Transverse colon (tissue), 4 donors: ENCODE measurements around the gene XRCC2. TPM values are rescaled to one million over a fixed set of nuclear protein-coding genes. Genes with fewer than 3 reads are reported as not detected.

Experiments
- DNase-seq: peaks from one replicate; pipeline ENCODE4 v3.0.0-alpha.2; 2019
- H3K27ac ChIP-seq, 4 donors: fragments of 200-600 bp; sonication (generic); 2 replicates each; pipeline ENCODE4 v1.5.1; 2016 to 2018; ENCODE audit warnings: inconsistent platforms in 4 of 4
- H3K27me3 ChIP-seq: fragments of 200-600 bp; sonication (generic); 2 replicates; pipeline ENCODE4 v1.5.1; 2017; ENCODE audit warnings: inconsistent platforms
- H3K36me3 ChIP-seq, 4 donors: fragments of 200-600 bp; sonication (generic); 2 replicates each; pipeline ENCODE4 v1.5.1; 2017 to 2019; ENCODE audit warnings: inconsistent platforms in 4 of 4
- H3K4me1 ChIP-seq, 4 donors: fragments of 200-600 bp; sonication (generic); 2 replicates each; pipeline ENCODE4 v1.5.1; 2017 to 2020; ENCODE audit warnings: inconsistent platforms in 4 of 4
- H3K4me3 ChIP-seq, 4 donors: fragments of 200-600 bp; sonication (generic); 1 replicate in 1 of 4; 2 replicates in 3 of 4; pipeline versions ENCODE4 v1.5.1 to v1.6.1; 2017 to 2019; ENCODE audit warnings: inconsistent platforms in 4 of 4
- H3K9me3 ChIP-seq, 2 donors: fragments of 200-600 bp; sonication (generic); 2 replicates each; pipeline ENCODE4 v1.5.1; 2017 to 2019; ENCODE audit warnings: inconsistent platforms in 2 of 2
- EP300 ChIP-seq: sonication (generic); formaldehyde crosslinking; IDR thresholded peaks from one replicate; pipeline ENCODE4 v1.6.1; 2017; ENCODE audit warnings: antibody characterized with exemption, low read depth
- POLR2A ChIP-seq: fragments of 450-650 bp; IDR thresholded peaks from one replicate; pipeline ENCODE4 v1.6.1; 2016; ENCODE audit warnings: antibody characterized with exemption, mild to moderate bottlenecking, moderate library complexity
- POLR2AphosphoS5 ChIP-seq, 3 donors: sonication (generic); formaldehyde crosslinking; IDR thresholded peaks; one replicate each; pipeline ENCODE4 v1.6.1; 2016; ENCODE audit warnings: antibody characterized with exemption in 3 of 3
- WGBS, 2 donors: methylation state at CpG; one replicate each; pipeline ENCODE4 v1.1.5; 2018; ENCODE audit warnings: low coverage in 1 of 2; 5-methylcytosine and 5-hydroxymethylcytosine counted together
- in situ Hi-C, 4 donors: fragments of 200-750 bp; cut with MboI; loops; one replicate each; pipeline versions ENCODE4 v1.15.0 to v1.15.1; 2017; ENCODE audit warnings: low sequenced_read_pairs in 3 of 4, low pct_ligation_motif_present in 1 of 4, low pct_unique_long_range_greater_than_20kb in 1 of 4
- intact Hi-C: fragments of 100-400 bp; cut with DNase I; formaldehyde crosslinking; loops from one replicate; pipeline ENCODE4 v1.15.1; 2023; ENCODE audit warnings: low total_unique reads
- small RNA-seq, 4 donors: library from RNA; depleted of rRNA; stranded (forward); fragments of <200 nt; gene quantifications; one replicate each; pipeline ENCODE3, GENCODE V24; 2016
- total RNA-seq, 4 donors: library from RNA; depleted of rRNA; stranded (reverse); fragments of >200 nt; gene quantifications; one replicate each; pipeline ENCODE4 v1.1.0, GENCODE V29; 2016
- TF ChIP-seq, protein P1 (sequence below), 5 experiments: fragments of 200-600 bp in 3 of 5; fragments of 450-650 bp in 2 of 5; sonication (generic) in 3 of 5; IDR thresholded peaks; 1 replicate in 2 of 5; 2 replicates in 3 of 5; pipeline ENCODE4 v1.5.1; 2016 to 2017; ENCODE audit warnings: antibody characterized with exemption in 5 of 5, inconsistent platforms in 3 of 5, mild to moderate bottlenecking in 2 of 5, moderate library complexity in 1 of 5

XRCC2 gene
- total RNA-seq, 4 donors from 2014 or later = 0.55 to 14.5 (median 0.79) TPM; not detected in 1

DNA sequence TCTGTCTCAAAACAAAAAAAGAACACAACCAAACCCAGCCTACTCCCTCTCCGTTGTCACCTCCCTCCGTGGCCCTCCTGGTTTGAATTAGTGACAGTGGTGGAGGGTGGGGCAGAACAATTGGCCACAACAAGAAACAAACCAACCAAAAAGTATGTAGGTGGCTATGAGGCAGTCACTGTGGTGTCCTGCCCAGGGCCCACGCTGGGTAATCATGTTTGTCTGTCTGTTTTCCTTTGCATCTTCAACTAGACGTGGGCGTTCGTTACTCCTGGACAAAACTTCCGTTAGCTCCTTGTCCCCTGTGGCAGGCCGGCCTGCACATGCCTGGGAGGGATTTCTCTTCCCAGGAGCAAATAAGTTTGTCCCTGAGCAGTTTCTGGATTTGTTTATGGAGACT, 78.4 kb downstream of the XRCC2 start:
- no peak for DNase-seq
- no peak overlapping the region for H3K4me3 ChIP-seq
- no peaks in the 10 kb centered on the region for H3K4me1 ChIP-seq
- no peak for TF ChIP-seq POLR2A
- intact Hi-C loops (no loop called here), in situ Hi-C loops (no loop called here)
- H3K27ac ChIP-seq = no peak overlapping the region
- 71 to 93% methylated on average over 6 to 8 of the region's 8 CpGs for WGBS, 2 donors
- H3K9me3 ChIP-seq = no peaks in the 10 kb centered on the region
- H3K36me3 ChIP-seq = no peaks in the 10 kb centered on the region
- no peaks in the 10 kb centered on the region for H3K27me3 ChIP-seq

DNA sequence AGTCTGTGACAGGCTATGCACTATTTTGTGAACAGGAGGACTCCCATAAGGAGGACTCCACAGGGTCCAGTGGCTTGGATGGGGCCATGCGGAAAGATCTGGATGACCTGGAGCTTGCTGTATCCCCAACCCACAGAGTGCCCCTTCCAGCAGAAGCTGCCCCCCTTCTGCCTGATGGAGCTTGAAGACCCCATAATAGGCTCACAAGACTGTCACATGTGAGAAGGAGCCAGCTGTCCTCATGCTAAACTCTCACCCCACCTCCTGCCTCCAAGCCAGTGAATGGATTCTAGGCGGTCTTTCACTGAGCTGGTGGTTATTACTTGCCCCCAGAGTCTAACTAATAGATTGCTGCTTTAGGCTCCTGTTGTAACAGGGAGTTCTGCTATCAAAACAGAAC, 79.1 kb downstream of the XRCC2 start:
- TF ChIP-seq, protein P1, sequence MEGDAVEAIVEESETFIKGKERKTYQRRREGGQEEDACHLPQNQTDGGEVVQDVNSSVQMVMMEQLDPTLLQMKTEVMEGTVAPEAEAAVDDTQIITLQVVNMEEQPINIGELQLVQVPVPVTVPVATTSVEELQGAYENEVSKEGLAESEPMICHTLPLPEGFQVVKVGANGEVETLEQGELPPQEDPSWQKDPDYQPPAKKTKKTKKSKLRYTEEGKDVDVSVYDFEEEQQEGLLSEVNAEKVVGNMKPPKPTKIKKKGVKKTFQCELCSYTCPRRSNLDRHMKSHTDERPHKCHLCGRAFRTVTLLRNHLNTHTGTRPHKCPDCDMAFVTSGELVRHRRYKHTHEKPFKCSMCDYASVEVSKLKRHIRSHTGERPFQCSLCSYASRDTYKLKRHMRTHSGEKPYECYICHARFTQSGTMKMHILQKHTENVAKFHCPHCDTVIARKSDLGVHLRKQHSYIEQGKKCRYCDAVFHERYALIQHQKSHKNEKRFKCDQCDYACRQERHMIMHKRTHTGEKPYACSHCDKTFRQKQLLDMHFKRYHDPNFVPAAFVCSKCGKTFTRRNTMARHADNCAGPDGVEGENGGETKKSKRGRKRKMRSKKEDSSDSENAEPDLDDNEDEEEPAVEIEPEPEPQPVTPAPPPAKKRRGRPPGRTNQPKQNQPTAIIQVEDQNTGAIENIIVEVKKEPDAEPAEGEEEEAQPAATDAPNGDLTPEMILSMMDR (IDR thresholded peaks at IDR 0.05) = no peak
- no peak for TF ChIP-seq POLR2A
- TF ChIP-seq POLR2AphosphoS5 (IDR thresholded peaks at IDR 0.05) = no peak
- no peak for TF ChIP-seq EP300
- WGBS, 2 donors = 97 to 100% methylated on average over 1 to 2 of the region's 2 CpGs
- Histone ChIP-seq H3K4me3 (no peak overlapping the region), H3K27me3 (no peaks in the 10 kb centered on the region), H3K9me3 (no peaks in the 10 kb centered on the region), H3K27ac (no peak overlapping the region), H3K36me3 (no peaks in the 10 kb centered on the region), H3K4me1 (no peaks in the 10 kb centered on the region)
- intact Hi-C loops = no loop called here
- in situ Hi-C loops = no loop called here
- DNase-seq = no peak

Small RNA genes within 50 kb of the gene (small RNA-seq; reads per million reads assigned to genes)
- 0 reads per million in 4 donors for gene RF00568

Other genes with a start within 250 kb of the XRCC2 start
- 10 to 100 TPM; 72.6 to 99.5 (median 83.8) TPM for gene KMT2C, start 240.1 kb downstream of the XRCC2 start, total RNA-seq
- gene ACTR3B, start 83.6 kb upstream of the XRCC2 start, total RNA-seq = 1 to 10 TPM; 1.6 to 7.1 (median 3.8) TPM